Stimulated activated CD4-positive, alpha-beta T cell treated with anti-CD3 and anti-CD28 coated beads, Interleukin-1b, Interleukin-23, amount 100 ng/mL, for 24 hours (primary cell): ENCODE results near the gene CAMK1D.

Experiments
- DNase-seq, 4 experiments: peaks; one replicate each; pipeline ENCODE4 v3.0.0-alpha.2; 2020; ENCODE audit warnings: low read depth in 4 of 4, low spot score in 1 of 4

The CAMK1D gene

DNA sequence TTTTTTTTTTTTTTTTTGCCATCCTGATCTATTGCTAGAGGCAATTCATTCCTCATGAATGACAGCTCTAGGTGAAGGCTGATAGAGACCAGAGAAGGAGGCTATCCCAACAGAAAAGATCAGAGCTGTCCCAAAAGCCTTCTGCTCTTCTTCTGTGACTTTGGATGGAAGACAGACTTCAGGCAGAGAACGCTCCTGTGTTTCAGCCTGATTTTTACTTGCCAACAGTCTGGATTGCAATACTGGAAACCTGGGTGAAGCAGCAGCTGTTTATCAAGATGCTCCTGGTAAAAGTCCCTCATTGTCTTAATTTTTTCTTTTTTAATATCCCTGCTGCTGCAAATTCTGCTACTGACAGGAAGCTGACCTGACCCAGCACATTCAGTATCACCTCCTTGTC is 432.6 kb downstream of the CAMK1D start:
- DNase-seq: no peak

DNA sequence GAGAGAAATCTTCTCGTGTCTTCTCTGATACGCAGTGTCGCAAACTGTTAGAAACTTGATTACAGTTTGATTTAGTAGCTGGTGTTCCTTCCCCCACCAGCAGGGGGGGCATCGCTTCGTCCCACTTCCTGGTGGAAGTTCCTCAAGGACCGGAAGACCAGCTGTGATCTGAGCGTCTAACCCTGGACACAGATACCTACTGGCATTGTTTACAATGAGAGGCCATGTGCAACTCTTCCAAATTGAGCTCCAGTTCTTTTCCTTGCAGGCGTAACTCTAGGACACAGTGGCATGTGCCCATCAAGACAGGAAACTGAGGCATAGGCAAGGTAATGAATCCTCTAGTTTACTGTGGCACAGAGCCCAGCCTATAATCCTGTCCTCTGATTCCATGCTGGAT is 433.2 kb downstream of the CAMK1D start:
- peak in 2 of 4 experiments; percentile 14 to 19 for DNase-seq

DNA sequence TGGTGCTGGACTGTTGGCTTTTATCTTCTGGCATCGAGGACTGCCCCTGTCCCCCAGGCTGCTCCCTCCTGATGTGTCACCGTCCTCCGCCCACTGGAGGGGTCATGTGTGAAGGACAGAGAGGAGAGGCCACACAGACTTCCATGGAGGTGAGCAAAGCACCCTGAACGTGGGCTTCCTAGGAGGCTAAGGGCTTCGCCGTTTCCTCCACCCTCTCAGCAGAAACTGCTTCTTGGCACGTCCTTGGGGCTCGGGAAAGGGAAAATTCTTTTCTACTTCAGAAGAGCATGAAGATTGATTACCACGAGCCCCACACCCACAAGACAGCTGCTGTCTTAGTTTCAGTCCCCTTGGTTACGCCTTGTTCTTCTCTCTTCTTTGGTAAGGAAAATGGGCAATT is 433.9 kb downstream of the CAMK1D start:
- DNase-seq: no peak

DNA sequence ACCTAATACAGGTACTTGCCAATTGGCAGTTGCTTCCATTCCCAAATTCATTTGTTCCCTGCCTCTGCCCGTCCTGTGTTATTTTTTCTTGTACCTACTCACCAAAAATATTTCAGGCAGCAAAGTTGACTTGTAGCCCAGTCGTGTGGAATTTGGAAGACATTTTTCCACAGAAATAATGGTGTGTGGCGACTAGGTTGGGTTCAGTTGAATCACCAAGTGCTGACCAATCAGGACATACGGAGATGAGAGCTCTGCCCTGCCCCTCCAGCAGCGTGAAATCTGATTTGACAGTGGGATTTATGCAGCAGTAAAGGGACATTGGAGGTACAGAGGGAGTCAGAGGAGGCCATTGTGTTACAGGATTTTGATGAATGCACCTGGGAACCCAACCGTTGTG is 435.3 kb downstream of the CAMK1D start:
- DNase-seq: no peak

DNA sequence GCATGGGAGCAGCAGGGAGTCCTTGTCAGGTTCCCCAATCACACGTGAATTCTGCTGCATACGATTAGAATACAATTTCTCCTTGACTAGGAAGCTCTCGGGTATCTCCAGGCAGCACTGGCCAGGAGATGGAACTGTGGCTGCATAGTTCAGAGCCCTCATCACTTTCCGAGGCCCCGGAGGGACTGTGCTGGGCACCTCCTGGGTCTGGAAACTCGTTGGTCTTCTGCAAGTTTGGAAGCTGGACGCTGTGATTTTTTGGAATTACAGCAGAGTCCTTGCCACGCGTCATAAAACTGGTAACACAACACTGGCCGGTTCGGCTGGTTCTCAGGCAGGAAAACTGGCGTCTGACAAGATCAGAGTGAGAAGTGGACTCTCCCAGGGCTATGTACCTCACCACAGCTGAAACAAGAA is 436.1 kb downstream of the CAMK1D start:
- no peak for DNase-seq

DNA sequence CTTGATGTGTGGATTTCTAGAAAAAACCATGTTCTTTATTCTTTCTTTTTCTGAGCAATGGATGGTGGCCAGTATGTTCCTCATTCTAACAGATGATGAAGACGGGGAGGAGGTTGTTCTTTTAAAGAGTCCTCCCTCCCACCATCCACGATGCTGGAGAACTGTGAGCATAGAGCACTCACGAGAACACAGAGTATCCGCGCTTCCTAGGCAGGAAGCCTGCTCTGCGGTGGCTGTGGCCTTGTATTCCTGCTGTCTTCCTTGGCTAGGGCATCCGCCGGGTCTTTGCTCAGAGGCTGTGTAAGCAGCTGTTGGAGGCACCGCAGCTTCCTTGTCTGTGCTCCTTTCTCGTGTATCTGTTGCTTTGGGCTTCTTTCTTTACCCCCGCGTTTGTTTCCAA is 437.9 kb downstream of the CAMK1D start:
- no peak for DNase-seq

DNA sequence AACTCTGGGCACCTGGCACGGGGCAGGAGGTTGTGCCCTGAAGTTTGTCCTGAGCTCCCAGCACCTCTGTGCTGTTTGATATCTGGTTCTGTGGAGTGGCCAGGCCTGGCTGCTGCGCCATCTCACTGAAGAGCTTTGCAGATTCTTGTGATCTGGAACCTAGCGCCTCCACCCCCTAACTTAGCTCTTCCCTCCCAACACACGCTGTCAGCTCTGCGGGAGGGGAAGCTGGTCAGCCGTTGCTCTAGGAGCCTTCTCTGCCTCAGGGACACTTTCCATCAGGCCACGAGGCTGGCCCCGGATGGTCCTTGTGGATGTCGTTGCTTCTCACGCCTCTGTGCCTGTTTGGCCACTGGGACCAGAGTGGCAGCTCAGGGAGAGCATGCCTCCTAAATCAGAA is 438.9 kb downstream of the CAMK1D start:
- DNase-seq: no peak

DNA sequence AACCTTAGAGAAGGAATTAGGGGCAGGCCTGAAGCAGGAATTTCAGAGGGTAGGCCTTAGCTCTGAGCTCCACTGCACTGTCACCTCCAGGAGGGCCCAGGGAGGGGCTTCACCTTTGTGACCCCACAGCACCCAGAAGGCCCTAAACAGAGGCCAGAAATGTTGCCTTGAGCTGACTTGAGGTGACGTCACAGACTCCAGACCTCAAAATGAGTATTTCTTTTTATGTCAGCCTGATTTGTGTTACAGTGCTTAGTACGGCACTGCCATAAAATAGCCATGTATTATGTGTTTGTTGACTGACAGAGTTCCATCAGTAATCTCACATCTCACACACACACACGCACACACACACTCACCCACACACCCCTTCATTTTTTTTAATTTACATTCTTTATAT is 440.9 kb downstream of the CAMK1D start:
- no peak for DNase-seq

DNA sequence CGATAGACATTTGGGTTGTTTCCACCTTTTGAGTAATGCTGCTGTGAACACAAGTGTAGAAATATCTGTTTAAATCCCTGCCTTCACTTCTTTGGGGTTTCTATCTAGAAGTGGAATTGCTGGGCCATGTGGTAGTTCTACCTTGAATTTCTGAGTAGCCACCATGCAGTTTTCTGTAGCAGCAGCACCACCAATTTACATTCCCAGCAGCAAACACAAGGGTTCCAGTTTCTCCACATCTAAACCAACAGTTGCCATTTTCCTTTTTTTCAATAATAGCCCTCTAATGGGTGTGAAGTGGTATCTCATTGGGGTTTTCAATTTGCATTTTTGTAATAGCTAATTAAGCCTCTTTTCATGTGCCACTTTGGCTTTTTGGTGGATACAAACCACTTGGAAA is 442.4 kb downstream of the CAMK1D start:
- no peak for DNase-seq

DNA sequence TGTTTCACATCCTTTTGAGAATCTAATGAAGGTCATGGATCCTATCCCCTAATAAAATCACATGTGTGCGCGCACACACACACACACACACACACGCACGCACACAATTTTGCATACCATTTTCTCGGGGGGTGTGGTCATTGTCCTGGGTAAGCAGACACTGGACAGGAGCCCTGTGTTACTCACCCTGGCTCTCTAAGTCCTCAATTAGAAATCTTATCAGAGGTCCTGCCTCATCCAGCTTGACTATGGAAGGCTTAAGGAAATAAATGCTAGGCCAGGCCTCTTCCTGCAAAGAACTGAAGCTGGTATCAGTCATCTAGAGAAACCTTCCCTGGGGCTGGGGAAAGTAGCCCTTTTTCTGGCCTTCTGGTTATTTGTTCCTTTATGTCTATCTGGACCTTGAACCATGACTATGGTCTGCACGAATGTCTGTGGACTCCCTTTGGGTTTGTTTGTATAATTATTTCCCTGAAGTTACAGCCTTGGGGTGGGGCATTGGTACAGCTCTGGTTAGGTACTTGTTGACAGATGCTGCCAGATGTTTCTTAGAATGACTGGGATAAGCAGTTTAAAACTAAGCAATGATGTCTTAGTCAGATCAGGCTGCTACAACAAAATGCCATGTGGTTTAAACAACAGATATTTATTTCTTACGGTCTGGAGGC is 443.7 kb downstream of the CAMK1D start:
- DNase-seq: no peak

DNA sequence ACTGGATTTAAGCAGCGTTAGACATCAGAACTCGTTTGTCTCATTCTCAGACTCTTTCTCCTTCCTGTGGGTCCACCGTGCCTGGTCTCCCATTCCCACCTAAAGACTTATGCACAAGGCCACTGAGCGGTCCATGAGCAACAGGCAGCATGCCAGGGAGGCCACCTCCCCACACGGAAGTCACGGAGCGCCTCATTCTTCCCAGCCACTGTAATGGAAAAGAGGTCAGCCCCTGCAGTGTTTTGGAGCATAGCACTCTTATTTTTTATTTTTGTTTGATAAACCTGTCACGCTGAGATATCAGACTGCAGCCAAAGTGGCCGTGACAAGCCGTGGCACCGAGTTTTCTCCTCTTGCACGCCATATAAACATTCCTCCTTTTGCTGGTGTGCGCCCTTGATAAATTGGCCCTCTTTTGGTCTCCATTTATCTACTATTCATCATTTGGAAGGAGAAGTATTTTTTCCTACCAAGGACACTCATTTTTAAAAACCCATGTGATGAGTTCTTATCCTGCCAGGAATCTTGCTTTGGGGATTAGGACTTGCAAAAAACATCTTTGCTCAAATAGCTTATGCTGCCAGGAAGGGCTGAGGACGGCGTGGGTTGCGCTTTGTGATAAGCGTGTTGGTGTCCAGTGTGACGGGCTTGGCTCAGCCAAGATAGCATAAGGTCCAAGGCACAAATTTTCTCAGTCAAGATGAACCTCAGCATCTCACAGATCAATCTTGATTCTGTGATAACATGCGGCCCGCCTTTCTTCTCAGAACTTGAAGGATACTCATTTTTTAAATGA is 446.2 kb downstream of the CAMK1D start:
- no peak for DNase-seq

DNA sequence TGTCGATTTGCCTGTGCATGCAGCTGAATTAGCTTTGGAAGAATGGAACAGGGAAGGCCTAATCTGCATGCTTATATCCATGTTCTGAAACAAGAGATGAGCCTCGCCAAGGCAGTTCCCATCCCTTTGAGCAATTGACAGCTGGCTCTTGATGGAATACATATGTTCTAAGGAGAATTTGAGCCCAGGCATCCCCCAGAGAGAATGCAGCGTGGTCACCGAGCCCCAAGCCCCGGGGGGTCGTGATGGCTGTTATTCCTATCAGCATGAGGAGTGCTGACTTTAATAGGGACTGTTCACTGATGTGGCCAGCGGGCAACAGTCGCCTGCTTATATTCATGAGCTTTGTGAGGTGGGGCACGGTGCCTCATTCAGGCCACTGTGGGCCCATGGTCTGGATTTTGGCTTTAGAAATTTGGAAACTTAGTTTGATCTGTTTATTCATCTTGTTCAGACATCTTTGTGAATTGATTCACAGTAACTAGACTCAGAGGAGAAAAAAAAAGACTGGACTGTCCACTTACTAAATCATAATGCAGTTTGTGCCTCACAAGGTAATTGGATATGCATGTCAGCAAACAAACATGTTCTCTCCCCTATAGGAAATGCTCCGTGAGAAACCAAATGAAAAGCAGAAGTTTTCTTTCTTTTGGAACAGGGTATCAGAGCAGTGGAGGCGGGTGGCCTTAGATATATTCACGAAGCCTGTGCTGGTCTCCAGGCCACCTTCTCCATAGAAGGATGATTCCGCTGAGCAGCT is 447.2 kb downstream of the CAMK1D start:
- DNase-seq: no peak

DNA sequence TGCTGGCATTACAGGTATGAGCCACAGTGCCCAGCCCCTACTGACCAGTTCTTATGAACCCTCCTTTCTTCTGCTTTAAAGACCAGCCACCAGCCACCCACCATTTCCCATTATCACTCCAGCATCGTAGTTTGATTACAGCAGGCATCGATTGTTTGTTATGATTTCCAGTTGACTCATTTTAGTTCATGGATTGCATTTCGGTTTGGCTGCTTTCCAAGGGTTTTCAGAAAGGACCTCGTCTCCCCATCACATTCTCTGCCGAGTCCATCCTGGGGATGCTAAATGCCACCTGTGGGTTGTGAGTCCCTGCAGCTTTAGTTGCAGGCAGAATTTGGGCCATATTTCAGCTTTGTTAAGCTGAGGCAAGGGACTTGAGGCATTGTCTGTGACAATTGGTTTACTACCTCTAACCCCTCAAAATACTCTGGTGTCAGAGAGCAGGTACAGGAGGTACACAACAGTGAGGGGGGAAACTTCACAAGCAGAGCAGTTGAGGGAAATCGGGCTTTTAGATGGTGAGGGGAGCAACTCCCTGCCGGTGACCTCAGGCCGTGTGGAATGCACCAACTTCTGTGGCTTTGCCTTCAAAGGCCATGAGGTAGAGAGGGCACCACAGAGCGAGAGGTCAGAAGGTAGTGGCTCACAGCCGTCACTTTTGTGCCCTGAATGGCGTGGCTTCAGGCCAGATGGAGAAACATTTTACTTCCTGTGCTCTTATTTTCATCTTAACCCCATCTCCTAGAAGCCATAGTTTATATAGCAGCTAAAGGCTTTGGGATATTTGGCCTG is 448.3 kb downstream of the CAMK1D start:
- DNase-seq: no peak

DNA sequence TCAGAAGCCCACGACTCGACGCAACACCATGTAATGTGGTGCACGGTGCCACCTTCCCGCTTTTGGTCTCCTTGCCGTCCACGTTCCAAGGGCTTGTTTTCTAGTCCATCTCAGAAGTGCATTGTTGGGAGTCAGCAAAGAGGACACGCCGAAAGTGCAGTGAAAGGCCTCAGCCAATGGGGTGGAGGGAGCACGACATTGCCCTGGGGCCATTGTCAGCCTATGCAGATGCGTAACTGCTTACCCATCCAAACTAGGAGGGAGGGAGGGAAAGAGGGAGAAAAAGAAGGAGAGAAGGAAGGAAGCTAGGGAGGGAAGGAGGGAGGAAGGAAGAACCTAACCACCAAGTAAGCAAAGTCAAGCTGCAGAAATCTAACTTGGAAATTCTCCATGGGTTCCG is 449.8 kb downstream of the CAMK1D start:
- DNase-seq: no peak

DNA sequence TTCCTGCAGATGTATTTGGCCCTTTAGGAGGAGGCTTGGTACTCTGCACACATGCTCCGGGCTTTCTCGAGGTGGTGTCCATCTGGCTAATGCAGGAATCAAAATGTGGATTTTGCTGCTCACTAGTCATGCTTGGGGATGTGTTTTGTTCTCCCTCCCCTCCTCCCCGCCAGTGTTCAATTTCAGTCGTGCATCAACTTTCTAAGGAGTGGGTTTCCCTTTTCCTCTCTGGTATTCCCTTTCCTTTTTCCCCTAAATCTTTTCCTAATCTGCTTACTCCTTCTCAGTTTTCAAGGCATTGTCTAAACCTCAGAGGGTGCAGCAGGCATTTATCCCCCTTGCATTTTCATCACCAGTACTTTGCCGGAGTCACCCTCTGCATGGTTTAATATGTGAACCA is 450.4 kb downstream of the CAMK1D start:
- DNase-seq: no peak

DNA sequence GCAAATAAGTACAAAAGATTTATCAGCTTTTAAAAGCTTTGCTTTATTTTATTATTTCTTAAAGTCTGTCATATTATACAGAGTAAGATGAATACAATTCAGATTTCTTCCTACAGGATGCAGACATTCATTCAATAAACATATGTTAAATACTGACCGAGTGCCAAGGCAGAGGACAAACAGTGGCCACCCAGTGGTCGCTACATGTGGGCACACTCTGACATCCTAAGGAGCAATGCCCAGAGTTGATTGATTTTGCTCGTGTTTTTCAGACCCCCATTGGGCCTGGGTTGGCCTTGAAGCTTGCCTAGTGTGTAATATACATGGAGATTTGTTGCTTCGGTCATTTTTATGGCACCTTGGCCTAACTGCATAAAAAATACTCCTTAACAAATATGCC is 451.0 kb downstream of the CAMK1D start:
- no peak for DNase-seq

DNA sequence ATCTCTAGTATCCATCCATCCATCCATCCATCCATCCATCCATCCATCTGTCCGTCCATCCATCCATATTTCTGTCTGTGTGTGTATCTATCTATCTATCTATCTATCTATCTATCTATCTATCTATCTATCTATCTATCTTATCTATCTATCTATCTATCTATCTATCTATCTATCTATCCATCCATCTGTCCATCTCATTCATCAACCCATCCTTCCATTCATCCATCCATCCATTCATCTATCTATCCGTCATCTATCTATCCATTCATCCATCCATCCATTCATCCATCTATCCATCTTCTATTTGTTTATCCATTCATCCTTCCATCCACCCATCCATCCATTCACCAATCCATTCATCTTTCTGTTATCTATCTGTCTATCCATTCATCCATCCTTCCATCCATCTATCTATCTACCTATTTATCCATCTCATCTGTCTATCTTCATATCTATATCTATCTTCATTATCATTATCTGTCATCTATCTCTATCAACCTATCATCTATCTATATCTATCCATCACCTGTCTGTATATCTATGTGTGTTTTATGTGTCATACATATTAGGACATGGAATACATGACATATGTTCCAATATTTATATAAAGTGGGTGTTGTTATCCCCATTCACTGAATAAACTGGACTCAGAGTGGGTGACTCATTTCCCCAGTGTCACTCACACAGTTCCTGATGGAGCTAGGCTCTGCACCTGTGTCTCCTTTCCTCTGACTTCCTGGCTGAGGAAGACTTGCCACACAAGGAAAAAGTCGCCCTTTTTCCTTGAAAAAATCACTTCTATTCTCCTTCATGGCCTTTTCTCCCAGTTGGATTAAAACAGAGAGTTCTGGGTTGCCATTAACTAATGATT is 452.1 kb downstream of the CAMK1D start:
- DNase-seq: no peak

DNA sequence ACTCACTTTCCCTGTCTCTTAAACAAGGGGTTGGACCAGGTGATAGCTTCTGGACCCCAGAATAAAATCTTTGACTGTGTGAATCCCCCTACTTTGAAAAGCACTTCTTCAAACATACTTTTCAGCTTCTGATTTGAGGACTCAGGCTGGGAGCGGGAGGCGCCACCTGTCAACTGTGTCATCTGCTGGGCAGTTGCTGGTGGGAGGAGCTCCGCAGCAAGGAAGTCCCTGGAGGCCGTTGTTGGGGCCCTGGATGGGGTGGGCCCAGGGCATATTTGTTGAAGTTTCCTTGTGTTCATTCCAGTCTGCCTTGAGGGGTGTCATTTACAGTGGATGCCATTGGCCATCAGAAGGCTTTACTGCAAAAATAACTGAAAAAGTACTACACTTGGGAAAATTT is 454.4 kb downstream of the CAMK1D start:
- no peak for DNase-seq

DNA sequence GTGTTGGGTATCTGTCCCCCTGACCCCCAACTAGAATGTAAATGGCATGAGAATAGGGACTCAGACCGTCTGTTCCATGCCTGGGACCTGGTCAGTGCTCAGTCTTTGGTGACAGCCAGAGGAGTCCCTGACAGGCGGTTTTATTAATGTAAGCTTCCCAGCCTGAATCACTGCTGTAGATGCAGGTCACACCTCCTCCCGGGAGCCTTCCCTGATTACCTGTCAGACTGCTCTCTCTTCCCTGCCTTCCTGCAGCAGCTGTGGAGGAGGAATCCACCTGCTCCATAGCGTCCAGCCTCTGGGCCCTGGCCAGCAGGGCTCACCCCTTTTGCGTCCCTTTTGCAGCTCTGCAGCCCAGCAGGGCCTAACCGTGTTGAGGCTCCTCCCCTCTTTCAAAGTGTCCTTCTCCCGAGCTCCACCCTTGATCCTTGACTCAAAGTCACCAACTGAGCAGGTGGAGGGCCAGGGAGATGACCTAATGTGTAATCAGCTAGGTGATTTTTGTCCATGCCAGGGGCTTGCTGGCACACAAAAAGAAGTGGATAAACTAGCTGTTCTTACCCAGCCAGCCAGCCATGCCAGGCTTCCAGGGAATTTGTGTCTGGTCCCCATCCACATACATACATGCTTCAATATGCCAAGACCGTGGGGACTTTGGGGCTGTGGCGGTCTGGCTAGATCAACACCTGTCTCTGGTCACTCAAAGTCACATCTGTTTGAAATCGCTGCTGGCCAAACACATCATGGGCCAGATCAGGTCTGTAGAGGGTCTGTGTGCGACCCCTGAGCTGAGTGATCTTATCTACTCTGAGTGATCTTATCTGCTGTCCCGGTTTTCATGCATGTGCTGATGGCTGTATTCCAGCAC is 457.1 kb downstream of the CAMK1D start:
- no peak for DNase-seq
